K562 (cell line): Measurements from ENCODE around the gene PTH2. TPM values are rescaled to one million over a fixed set of nuclear protein-coding genes. Genes with fewer than 3 reads are reported as not detected.

ENCODE experiments used
- BMI1 ChIP-seq: fragments of 150-350 bp; IDR thresholded peaks from 2 replicates; pipeline ENCODE4 v1.6.1; 2014; ENCODE audit warnings: low read length
- GABPA ChIP-seq: fragments of 200-800 bp; sonication (Bioruptor generic); conservative IDR thresholded peaks from 2 replicates; pipeline ENCODE4 v1.6.1; 2016; ENCODE audit warnings: low read depth, missing genetic modification characterization, missing compliant biosample characterization
- JUNB ChIP-seq: fragments of 450-650 bp; formaldehyde crosslinking; conservative IDR thresholded peaks from 2 replicates; pipeline ENCODE4 v1.4.0; 2020; ENCODE audit warnings: mild to moderate bottlenecking
- KHSRP ChIP-seq: fragments of 450-650 bp; IDR thresholded peaks from 2 replicates; pipeline ENCODE4 v1.6.1; 2017
- MAZ ChIP-seq, 2 experiments: fragments of 450-650 bp in 1 of 2; sonication (generic) in 1 of 2; formaldehyde crosslinking; IDR thresholded peaks in 1 of 2; conservative IDR thresholded peaks in 1 of 2; 2 replicates each; pipeline versions ENCODE4 v1.4.0 to v1.5.0; 2020; ENCODE audit warnings: mild to moderate bottlenecking in 1 of 2, missing genetic modification reagents in 1 of 2
- NFXL1 ChIP-seq: fragments of 450-650 bp; formaldehyde crosslinking; IDR thresholded peaks from 2 replicates; pipeline ENCODE4 v1.4.0; 2021; ENCODE audit warnings: mild to moderate bottlenecking
- PATZ1 ChIP-seq: fragments of 250-450 bp; sonication (Bioruptor Pico); IDR thresholded peaks from 2 replicates; pipeline ENCODE4 v1.5.0; 2020; ENCODE audit warnings: mild to moderate bottlenecking, borderline replicate concordance
- PURB ChIP-seq: sonication (generic); formaldehyde crosslinking; IDR thresholded peaks from 2 replicates; pipeline ENCODE4 v1.9.0; 2021; ENCODE audit warnings: low read depth, mild to moderate bottlenecking, missing genetic modification reagents
- RFX7 ChIP-seq: fragments of 250-450 bp; sonication (Bioruptor Pico); IDR thresholded peaks from 2 replicates; pipeline ENCODE4 v1.5.1; 2021; ENCODE audit warnings: mild to moderate bottlenecking
- STAG1 ChIP-seq: sonication (generic); formaldehyde crosslinking; IDR thresholded peaks from 2 replicates; pipeline ENCODE4 v1.5.0; 2020; ENCODE audit warnings: missing genetic modification reagents, borderline replicate concordance
- ZNF347 ChIP-seq: fragments of 450-650 bp; formaldehyde crosslinking; IDR thresholded peaks from 2 replicates; pipeline ENCODE4 v1.4.0; 2020; ENCODE audit warnings: low read depth, mild to moderate bottlenecking, moderate library complexity
- polyA plus RNA-seq, 8 experiments: library from polyadenylated mRNA; depleted of rRNA in 4 of 8; stranded (reverse) in 5 of 8; unstranded in 3 of 8; fragments of >200 nt; fragmentation: Nextera tagmentation in 2 of 8; fragmentation: Illumina TruSeq in 1 of 8; extraction: Ambion mirVana in 2 of 8; extraction: Trizol in 1 of 8; gene quantifications; 2 replicates each; pipeline versions ENCODE4 v1.2.1 to v1.2.3, GENCODE V29; 2011 to 2014; ENCODE audit warnings: inconsistent platforms in 1 of 8, missing spikeins in 1 of 8
- total RNA-seq, 7 experiments: library from RNA; depleted of rRNA in 6 of 7; stranded (reverse); fragments of >200 nt in 6 of 7; fragmentation: Illumina TruSeq in 2 of 7; extraction: Trizol in 2 of 7; gene quantifications; 2 replicates each; pipeline versions ENCODE4 v1.2.1 to v1.2.3, GENCODE V29; 2011 to 2021; ENCODE audit warnings: low replicate concordance in 1 of 7
- TF ChIP-seq, protein P1 (sequence below), 2 experiments: fragments of 450-650 bp; IDR thresholded peaks; 2 replicates each; pipeline ENCODE4 v1.6.1; 2018; ENCODE audit warnings: mild to moderate bottlenecking in 2 of 2, low read depth in 1 of 2; ENCODE audit not compliant: partially characterized antibody in 2 of 2
- TF ChIP-seq, protein P2 (sequence below): fragments of 250-450 bp; sonication (Bioruptor Pico); IDR thresholded peaks from 2 replicates; pipeline ENCODE4 v1.8.0; 2021; ENCODE audit warnings: mild to moderate bottlenecking, moderate library complexity
- TF ChIP-seq, protein P3 (sequence below): fragments of 250-450 bp; sonication (Bioruptor Pico); IDR thresholded peaks from 2 replicates; pipeline ENCODE4 v1.5.0; 2022; ENCODE audit warnings: mild to moderate bottlenecking
- TF ChIP-seq, protein P4 (sequence below): fragments of 450-650 bp; IDR thresholded peaks from 2 replicates; pipeline ENCODE4 v1.6.1; 2017; ENCODE audit warnings: mild to moderate bottlenecking, moderate library complexity

Gene PTH2
- total and polyA plus RNA-seq, 9 of the 15 experiments (the other 6 are each of a cell fraction or from before 2014, with no cell fraction given) = 1.3 TPM; not detected in 8

DNA sequence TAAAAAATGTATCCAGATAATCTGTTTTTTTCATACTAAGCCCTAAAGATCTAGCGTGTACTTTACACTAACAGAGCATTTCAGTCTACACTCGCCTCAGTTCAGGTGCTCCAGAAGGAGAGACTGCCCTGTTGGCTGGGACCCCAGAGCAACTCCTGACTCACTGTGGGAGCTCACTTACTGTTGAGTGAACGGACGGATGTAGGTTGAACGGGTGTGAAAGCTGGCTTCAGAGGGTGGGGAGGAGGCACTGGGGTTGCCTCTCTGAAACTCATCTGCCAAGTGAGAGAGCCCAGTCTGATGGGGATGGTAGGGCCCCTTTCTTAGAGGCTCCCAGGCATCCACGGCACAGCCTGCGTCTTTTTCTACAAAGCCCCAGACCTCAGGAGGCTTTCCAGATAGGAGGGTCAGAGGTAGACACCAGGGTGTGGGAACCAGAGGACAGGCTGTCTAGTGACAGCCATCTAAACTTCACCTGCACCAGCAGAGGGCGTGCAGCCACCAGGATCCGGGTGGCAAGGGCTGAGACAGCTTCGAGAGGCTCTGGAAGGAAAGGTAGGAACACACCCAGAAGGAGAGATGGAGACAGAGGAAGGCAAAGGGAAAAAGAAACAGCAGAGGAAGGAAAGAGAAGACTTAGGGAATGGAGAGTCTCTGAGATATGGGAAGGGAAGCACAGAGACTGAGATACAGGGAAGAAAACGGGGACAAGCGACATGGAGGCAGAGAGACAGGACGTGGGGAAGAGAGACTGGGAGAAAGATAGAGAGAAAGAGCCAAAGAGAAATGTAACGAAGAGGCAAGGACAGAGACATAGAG, 31.5 kb downstream of the PTH2 start (continued):
- TF ChIP-seq, protein P1, sequence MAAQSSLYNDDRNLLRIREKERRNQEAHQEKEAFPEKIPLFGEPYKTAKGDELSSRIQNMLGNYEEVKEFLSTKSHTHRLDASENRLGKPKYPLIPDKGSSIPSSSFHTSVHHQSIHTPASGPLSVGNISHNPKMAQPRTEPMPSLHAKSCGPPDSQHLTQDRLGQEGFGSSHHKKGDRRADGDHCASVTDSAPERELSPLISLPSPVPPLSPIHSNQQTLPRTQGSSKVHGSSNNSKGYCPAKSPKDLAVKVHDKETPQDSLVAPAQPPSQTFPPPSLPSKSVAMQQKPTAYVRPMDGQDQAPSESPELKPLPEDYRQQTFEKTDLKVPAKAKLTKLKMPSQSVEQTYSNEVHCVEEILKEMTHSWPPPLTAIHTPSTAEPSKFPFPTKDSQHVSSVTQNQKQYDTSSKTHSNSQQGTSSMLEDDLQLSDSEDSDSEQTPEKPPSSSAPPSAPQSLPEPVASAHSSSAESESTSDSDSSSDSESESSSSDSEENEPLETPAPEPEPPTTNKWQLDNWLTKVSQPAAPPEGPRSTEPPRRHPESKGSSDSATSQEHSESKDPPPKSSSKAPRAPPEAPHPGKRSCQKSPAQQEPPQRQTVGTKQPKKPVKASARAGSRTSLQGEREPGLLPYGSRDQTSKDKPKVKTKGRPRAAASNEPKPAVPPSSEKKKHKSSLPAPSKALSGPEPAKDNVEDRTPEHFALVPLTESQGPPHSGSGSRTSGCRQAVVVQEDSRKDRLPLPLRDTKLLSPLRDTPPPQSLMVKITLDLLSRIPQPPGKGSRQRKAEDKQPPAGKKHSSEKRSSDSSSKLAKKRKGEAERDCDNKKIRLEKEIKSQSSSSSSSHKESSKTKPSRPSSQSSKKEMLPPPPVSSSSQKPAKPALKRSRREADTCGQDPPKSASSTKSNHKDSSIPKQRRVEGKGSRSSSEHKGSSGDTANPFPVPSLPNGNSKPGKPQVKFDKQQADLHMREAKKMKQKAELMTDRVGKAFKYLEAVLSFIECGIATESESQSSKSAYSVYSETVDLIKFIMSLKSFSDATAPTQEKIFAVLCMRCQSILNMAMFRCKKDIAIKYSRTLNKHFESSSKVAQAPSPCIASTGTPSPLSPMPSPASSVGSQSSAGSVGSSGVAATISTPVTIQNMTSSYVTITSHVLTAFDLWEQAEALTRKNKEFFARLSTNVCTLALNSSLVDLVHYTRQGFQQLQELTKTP (IDR thresholded peaks at IDR 0.05; ENCODE audit: low read depth in 1 of 2, partially characterized antibody in 2 of 2) = peak; percentile 52 to 77
- TF ChIP-seq MAZ (CRISPR knock-in tag; conservative IDR thresholded peaks at IDR 0.05 in 1 of 2, IDR thresholded peaks at IDR 0.05 in 1 of 2) = no peak; a peak in 1 of 4 replicates
- TF ChIP-seq JUNB (CRISPR knock-in tag) = no peak
- TF ChIP-seq PATZ1 (CRISPR knock-in tag) = no peak
- peak; percentile 69; the same call in 1 of the 2 replicates for TF ChIP-seq STAG1 (CRISPR knock-in tag)
- no peak for TF ChIP-seq NFXL1 (CRISPR knock-in tag)
- no peak for TF ChIP-seq KHSRP
- TF ChIP-seq, protein P2, sequence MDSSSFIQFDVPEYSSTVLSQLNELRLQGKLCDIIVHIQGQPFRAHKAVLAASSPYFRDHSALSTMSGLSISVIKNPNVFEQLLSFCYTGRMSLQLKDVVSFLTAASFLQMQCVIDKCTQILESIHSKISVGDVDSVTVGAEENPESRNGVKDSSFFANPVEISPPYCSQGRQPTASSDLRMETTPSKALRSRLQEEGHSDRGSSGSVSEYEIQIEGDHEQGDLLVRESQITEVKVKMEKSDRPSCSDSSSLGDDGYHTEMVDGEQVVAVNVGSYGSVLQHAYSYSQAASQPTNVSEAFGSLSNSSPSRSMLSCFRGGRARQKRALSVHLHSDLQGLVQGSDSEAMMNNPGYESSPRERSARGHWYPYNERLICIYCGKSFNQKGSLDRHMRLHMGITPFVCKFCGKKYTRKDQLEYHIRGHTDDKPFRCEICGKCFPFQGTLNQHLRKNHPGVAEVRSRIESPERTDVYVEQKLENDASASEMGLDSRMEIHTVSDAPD = no peak
- TF ChIP-seq BMI1 = no peak
- TF ChIP-seq, protein P3, sequence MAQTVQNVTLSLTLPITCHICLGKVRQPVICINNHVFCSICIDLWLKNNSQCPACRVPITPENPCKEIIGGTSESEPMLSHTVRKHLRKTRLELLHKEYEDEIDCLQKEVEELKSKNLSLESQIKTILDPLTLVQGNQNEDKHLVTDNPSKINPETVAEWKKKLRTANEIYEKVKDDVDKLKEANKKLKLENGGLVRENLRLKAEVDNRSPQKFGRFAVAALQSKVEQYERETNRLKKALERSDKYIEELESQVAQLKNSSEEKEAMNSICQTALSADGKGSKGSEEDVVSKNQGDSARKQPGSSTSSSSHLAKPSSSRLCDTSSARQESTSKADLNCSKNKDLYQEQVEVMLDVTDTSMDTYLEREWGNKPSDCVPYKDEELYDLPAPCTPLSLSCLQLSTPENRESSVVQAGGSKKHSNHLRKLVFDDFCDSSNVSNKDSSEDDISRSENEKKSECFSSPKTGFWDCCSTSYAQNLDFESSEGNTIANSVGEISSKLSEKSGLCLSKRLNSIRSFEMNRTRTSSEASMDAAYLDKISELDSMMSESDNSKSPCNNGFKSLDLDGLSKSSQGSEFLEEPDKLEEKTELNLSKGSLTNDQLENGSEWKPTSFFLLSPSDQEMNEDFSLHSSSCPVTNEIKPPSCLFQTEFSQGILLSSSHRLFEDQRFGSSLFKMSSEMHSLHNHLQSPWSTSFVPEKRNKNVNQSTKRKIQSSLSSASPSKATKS (CRISPR knock-in tag) = no peak
- TF ChIP-seq, protein P4, sequence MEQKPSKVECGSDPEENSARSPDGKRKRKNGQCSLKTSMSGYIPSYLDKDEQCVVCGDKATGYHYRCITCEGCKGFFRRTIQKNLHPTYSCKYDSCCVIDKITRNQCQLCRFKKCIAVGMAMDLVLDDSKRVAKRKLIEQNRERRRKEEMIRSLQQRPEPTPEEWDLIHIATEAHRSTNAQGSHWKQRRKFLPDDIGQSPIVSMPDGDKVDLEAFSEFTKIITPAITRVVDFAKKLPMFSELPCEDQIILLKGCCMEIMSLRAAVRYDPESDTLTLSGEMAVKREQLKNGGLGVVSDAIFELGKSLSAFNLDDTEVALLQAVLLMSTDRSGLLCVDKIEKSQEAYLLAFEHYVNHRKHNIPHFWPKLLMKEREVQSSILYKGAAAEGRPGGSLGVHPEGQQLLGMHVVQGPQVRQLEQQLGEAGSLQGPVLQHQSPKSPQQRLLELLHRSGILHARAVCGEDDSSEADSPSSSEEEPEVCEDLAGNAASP = no peak
- no peak for TF ChIP-seq RFX7 (CRISPR knock-in tag)
- no peak for TF ChIP-seq PURB (CRISPR knock-in tag)
- TF ChIP-seq GABPA (tag) = no peak
- no peak for TF ChIP-seq ZNF347 (CRISPR knock-in tag)
